Fibroblast of skin of right biceps (primary cell): Measurements from ENCODE around the gene NRP2.

ENCODE experiments used
- DNase-seq: peaks from one replicate; pipeline ENCODE4 v3.0.0-alpha.2; 2013

NRP2 gene, protein sequence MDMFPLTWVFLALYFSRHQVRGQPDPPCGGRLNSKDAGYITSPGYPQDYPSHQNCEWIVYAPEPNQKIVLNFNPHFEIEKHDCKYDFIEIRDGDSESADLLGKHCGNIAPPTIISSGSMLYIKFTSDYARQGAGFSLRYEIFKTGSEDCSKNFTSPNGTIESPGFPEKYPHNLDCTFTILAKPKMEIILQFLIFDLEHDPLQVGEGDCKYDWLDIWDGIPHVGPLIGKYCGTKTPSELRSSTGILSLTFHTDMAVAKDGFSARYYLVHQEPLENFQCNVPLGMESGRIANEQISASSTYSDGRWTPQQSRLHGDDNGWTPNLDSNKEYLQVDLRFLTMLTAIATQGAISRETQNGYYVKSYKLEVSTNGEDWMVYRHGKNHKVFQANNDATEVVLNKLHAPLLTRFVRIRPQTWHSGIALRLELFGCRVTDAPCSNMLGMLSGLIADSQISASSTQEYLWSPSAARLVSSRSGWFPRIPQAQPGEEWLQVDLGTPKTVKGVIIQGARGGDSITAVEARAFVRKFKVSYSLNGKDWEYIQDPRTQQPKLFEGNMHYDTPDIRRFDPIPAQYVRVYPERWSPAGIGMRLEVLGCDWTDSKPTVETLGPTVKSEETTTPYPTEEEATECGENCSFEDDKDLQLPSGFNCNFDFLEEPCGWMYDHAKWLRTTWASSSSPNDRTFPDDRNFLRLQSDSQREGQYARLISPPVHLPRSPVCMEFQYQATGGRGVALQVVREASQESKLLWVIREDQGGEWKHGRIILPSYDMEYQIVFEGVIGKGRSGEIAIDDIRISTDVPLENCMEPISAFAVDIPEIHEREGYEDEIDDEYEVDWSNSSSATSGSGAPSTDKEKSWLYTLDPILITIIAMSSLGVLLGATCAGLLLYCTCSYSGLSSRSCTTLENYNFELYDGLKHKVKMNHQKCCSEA

GRCh38 chr2:205682239-205682970 is at the start of gene NRP2:
Gene NRP2 (plus strand): TSS chr2:205682501. CDS start chr2:205683291, 790 bp downstream.
- DNase-seq = peak; percentile 94

DNA sequence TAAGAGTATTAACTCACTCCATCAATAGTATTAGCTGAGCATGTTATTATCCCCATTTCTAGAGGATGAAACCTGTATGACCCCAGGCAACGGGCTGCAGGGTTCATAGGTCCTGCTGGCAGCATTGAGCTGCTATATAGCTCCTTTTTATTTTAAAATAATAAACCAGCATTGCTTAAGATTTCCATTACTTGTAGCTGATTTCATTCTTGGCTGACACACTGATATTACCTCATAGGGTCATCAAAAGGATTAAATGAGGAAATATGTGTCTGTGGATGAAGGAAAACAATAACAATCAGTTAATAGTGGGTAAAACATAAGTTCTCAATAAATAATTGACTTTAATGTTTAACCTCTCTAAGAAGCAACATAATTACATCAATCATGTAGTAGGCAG is 48.3 kb upstream of the NRP2 start:
- DNase-seq = no peak

DNA sequence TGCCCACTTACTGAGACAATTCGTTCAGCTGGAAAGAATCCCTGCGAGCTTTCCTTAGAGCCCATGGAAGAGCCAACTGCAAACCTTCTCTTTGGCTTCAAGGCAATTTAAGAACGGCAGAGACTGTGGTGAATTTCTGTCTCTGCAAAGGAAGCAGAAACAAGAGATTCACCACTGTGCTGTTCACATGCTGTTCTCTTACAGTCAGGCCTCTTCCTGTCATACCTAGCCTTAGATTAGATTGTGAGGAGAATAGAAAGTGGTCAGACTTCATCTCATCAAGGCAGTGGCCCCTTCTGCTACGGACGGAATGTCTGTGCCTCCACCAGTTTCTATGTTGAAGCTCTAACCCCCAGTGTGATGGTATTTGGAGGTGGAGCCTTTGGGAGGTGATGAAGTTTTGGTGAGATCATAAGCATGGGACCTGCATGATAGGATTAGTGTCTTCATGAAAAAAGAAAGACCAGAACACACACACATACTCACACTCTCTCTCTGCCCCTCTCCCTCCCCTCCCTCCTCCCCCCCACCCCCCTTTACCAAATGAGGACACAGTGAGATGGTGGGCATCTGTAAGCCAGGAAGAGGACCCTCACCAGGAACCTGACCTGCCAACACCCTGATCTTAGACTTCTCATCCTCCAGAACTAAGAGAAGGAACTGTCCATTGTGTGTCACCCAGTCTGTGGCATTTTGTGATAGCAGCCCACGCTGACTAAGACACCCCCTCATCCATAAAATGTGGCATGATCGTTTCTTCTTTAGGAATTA is 45.6 kb upstream of the NRP2 start:
- DNase-seq = no peak

- DNase-seq = peak; percentile 36
These were observed 45.0 kb upstream of the NRP2 start for GRCh38 chr2:205637320-205637602.

- no peak for DNase-seq
These were observed 44.4 kb upstream of the NRP2 start for GRCh38 chr2:205637779-205638503.

DNA sequence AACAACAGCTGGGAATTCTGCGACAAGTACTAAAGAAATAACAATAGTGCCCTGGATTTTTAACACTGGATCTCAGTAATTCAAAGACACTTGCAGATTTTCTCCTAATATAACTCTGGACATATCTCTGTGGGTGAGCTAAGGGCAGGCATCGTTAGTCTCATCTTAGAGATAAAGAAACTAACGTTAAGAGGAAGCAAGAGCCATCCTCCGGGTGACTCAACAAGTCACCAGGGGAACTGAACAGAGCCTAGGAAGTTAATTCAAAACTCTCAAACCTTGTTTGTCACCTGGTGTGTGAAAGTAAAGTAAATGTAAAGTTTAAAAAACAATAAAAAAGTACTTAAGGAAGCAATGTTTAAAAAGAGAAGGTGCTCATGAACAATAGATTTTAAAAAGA is 41.6 kb upstream of the NRP2 start:
- DNase-seq = no peak

DNA sequence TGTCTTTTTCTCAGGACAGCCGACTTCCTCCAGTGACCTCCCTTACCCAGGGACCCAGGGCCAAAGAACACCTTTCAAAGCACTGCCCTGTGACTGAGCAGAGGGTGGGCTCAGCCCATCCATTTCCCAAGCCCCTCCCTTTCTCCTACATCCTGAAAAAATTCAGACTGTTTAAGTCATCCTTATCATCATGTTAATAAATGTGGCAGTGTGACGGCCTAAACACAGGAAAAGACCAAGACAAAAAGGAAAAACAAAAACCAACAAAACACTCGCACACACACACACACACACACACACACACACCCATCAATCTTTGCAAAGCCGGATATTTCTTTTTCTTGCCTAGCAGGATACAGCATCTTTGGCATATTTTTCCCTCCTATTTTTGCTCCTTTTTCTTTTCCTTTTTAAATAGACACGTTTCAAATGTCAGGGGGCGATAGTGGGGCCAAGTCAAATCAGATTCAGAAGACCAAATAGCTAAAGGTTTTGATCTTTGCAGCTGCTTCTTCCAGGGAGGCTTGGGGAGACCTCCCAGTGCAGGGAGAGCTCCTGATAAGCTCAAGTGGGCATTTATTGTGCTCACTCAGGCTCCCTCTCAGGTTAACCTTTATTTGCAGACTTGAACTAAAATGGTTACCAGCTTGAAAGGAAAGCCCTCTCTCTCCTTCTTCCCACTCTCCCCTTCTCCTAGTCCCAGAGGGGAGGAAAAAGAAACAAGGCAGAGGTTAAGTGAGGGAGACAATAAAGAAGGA is 39.5 kb upstream of the NRP2 start:
- no peak for DNase-seq

- DNase-seq = peak; percentile 33
These were observed 38.9 kb upstream of the NRP2 start for GRCh38 chr2:205643391-205643885.

GRCh38 chr2:205644018-205644417 is 38.3 kb upstream of the NRP2 start:
- DNase-seq = peak; percentile 43

DNA sequence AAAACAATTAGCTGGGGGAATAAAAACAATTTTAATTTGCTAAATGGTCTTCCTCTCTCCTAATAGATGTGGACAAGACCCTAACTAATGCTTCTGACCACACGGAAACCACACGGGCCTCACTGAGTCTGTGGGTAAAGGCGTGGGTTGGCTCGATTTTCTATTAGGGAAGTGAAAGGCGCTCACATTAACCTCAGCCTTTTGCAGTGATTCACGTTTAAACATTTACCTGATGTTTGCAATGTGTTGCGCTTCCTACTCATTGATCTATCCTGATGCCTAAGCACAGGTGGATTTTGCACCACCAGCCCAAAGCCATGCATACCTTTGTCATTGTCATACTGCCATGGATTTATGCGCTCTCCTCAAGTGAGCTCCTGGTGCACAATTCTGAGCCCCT is 35.6 kb upstream of the NRP2 start:
- DNase-seq = no peak

- peak; percentile 73 for DNase-seq
These were observed 31.9 kb upstream of the NRP2 start for GRCh38 chr2:205650450-205650849.

- no peak for DNase-seq
These were observed 31.4 kb upstream of the NRP2 start for GRCh38 chr2:205650931-205651330.

GRCh38 chr2:205651719-205652118 is 30.6 kb upstream of the NRP2 start:
- DNase-seq = no peak

DNA sequence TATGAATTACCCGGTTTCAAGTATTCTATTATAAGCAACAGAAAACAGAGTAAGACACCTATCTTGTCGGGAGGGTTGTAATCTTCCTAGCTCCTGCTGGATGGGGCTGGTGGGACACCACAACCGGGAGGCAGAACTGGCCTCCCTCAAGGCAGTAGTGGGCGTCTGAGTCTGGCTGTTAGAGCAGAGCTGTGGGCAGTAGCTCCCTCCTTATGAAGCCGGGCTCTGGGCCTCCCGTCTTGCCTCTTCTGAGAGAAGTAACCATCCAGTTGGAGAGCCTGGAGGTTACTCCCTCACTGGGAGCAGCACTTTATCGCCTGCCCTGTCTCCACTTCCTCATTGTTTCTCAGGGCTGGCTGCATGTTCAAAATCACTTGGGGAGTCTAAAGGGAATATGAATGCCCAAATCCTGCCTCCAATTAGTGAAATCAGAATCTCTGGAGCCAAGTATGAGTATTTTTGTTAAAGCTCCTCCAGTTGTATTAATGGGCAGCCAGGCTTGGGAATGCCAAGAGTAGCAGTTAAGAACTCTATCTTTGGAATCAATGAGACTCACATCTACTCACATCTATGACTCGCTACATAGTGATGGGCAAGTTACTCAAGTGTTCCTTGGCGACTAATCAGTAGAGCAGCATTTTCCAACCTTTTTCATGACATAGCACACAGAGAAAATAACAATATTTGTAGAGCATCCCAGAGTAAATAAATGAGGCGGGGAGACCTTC is 27.3 kb upstream of the NRP2 start:
- DNase-seq = peak; percentile 92

DNA sequence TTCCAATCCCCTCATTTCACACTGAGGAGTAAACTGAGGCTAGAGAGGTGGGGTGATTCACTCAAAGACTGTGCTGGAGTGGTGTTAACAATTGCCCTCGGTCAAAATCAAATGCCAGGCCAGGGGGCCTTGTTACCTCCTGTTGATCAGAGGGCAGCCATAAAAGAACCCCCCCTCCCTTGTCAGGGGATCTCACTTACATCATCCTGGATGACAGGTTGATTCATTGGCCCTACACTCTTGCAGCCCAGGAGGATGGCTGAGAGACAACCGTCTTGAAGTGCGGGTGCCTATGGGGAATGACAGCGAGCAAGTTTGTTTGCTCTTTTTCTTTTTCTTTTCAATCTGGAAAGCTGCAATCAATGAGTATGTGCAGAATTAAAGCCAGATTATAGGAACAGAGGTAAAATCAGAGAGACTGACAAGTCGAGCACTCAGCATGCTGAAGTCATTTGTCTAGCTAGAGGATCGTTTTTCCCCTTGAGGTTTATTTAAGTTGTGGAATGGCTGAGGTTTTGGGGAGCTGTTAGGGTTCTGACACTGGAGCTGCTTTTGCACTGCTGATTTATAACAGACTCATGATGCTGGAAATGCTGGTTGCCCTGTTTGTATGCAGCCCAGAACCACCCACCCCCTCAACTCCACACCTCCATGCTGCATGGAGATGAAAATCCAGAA is 26.4 kb upstream of the NRP2 start:
- peak; percentile 41 for DNase-seq

DNA sequence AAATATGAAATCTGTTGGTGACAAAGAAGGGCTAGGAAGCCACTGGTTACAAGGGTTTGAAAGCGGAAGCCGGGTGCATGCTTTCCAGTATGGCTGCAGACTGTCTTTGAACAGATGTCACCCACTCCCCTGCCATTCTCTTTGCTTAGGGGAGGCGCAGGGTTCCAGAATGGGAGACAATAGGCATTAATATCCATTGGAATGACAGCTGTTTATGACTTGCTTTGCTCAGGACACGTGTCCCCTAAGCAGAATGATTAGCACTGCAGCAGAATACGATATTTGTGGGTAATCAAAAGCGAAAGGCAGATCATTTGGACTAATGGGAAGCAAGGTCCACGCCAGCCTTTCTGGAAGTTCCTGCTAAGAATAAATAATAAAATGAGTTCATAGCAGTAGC is 25.8 kb upstream of the NRP2 start:
- no peak for DNase-seq

DNA sequence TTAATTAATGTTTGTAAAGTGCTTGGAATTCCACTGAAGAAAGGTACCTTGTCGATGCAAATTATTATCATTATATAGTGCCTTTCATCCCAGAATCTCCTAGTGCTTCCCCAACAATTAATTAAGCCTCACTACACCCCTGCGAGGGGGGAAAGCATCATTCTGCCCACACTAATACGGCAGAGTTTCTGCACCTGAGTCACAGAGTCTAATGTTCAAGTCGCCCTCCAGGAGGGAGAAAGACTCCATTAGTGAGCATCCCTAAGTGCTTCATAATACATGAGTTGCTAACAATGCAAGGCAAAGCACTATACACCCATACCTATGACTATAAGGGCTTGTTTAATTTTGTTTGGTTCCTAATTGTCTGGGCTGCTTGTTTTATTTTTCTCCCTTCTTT is 25.4 kb upstream of the NRP2 start:
- DNase-seq = no peak

DNA sequence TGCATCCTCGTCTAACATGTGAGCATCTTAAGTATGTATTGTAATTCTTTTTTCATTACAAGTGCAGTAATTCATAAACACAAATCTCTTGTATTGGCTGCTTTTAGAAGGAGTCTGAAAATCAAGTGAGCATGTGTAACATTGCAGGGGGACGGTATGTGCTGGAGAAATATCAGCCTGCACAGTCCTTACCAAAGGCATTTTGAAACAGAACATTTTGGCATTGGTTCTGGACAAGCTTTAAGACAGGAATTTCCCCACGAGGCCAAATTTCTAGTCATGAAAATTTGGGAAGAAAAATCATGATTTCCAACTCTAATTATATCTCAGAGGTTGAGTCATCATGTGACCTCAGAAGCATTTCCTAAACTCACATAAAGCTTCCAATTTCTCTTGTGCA is 24.7 kb upstream of the NRP2 start:
- DNase-seq = peak; percentile 91

- no peak for DNase-seq
These were observed 24.2 kb upstream of the NRP2 start for GRCh38 chr2:205658068-205658467.

DNA sequence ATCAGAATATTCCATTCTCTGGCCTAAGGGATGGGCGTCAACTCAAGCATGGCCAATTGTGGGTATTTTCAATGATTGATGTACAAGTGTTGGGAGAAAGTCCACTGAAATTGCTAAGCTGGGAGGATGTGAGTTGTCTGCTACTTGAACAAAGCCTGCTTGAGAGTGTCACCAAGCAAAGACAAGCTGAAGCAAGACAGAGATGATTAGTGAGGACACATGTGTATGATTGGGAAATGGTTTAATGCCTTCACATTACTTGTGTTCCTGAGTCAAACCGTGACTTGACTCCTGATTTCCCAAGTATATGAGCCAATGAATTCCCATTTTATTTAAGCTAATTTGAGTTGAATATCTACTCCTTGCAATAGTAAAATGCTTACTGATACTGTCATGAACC is 23.7 kb upstream of the NRP2 start:
- no peak for DNase-seq
